ENCODE data around the gene VPS16. TPM values are rescaled to one million over a fixed set of nuclear protein-coding genes. Genes with fewer than 3 reads are reported as not detected.

The VPS16 gene
- total and polyA plus RNA-seq, 2 donors (not counting 1 experiment from before 2014, with no cell fraction given), result 63.0 to 68.2 TPM

GRCh38 chr20:2825761-2826160 lies 14.8 kb upstream of the VPS16 start:
- Mint-ChIP-seq H3K4me1 (peaks cover 9% of the 10 kb centered on the region), H3K27ac (no peak overlapping the region), H3K9me3 (ENCODE audit: insufficient read depth) (no peaks in the 10 kb centered on the region), H3K4me3 (no peak overlapping the region), H3K27me3 (peaks cover 44% of the 10 kb centered on the region)
- DNase-seq, result no peak
- no peak for TF ChIP-seq CTCF (IDR thresholded peaks at IDR 0.05)
- TF ChIP-seq EZH2 (IDR thresholded peaks at IDR 0.05; ENCODE audit: borderline replicate concordance, insufficient read depth, low read depth, low read length, poor library complexity, severe bottlenecking), result no peak
- Histone ChIP-seq H3K79me2 (ENCODE audit: control insufficient read depth, insufficient read depth, low read length) (no peaks in the 10 kb centered on the region), H4K20me1 (ENCODE audit: control insufficient read depth, insufficient read depth, low read length, poor library complexity, severe bottlenecking) (no peaks in the 10 kb centered on the region), H3K4me3 (ENCODE audit: control extremely low read depth in 1 of 5, extremely low read depth in 1 of 5, insufficient read depth in 1 of 5, low read depth in 2 of 5, low read length in 4 of 5) (no peak overlapping the region), H3K27me3 (replicated peaks in 1 of 4; ENCODE audit: control extremely low read depth in 1 of 4, control insufficient read depth in 3 of 4, insufficient read depth in 4 of 4, low read length in 3 of 4) (peaks cover 0 to 19% (median 16%) of the 10 kb centered on the region in 4 experiments), H3K4me1 (ENCODE audit: control insufficient read depth in 2 of 2, insufficient read depth in 2 of 2, low read length in 2 of 2) (peaks cover 0 to 6% of the 10 kb centered on the region in 2 donors), H3K9me3 (ENCODE audit: control extremely low read depth in 1 of 3, control insufficient read depth in 2 of 3, insufficient read depth in 1 of 3, low read length in 2 of 3) (peaks cover 0 to 1% (median 0%) of the 10 kb centered on the region in 3 donors), H2AFZ (ENCODE audit: insufficient read depth, low read depth, low read length, poor library complexity, severe bottlenecking) (no peak overlapping the region), H3K27ac (ENCODE audit: low read length in 2 of 2) (no peak overlapping the region), H3K4me2 (replicated peaks; ENCODE audit: low read depth, low read length, poor library complexity, severe bottlenecking) (no peak overlapping the region), H3K9ac (ENCODE audit: low read length) (no peak overlapping the region), H3K36me3 (replicated peaks in 1 of 2; ENCODE audit: control extremely low read depth in 1 of 2, control insufficient read depth in 1 of 2, extremely low read depth in 1 of 2, insufficient read depth in 2 of 2, low read length in 1 of 2) (no peaks in the 10 kb centered on the region)
- no peak for ATAC-seq (ENCODE audit: low read depth)
- WGBS (ENCODE audit: insufficient coverage), result no CpG with 5 or more reads among the region's 2 CpGs
- intact Hi-C loops (cut with micrococcal nuclease), result no loop called here
- POLR2A ChIA-PET, result no interaction called here
- CTCF ChIA-PET, result no interaction called here

- no peak for TF ChIP-seq CTCF (IDR thresholded peaks at IDR 0.05)
- no peak for TF ChIP-seq EZH2 (IDR thresholded peaks at IDR 0.05; ENCODE audit: borderline replicate concordance, insufficient read depth, low read depth, low read length, poor library complexity, severe bottlenecking)
- H3K9ac ChIP-seq (ENCODE audit: low read length), result no peak overlapping the region
- ChIA-PET POLR2A (no interaction called here), CTCF (no interaction called here)
- no peak overlapping the region for H3K4me2 ChIP-seq (replicated peaks; ENCODE audit: low read depth, low read length, poor library complexity, severe bottlenecking)
- no peak overlapping the region for H3K27ac ChIP-seq (ENCODE audit: low read length in 2 of 2)
- intact Hi-C loops (cut with micrococcal nuclease), result no loop called here
- no peaks in the 10 kb centered on the region for H3K36me3 ChIP-seq (replicated peaks in 1 of 2; ENCODE audit: control extremely low read depth in 1 of 2, control insufficient read depth in 1 of 2, extremely low read depth in 1 of 2, insufficient read depth in 2 of 2, low read length in 1 of 2)
- H3K4me1 Mint-ChIP-seq, result peaks cover 7% of the 10 kb centered on the region
- no peak overlapping the region for H3K4me3 ChIP-seq (ENCODE audit: control extremely low read depth in 1 of 5, extremely low read depth in 1 of 5, insufficient read depth in 1 of 5, low read depth in 2 of 5, low read length in 4 of 5)
- no peak for DNase-seq
- ATAC-seq (ENCODE audit: low read depth), result no peak
- no peak overlapping the region for H3K27ac Mint-ChIP-seq
- H3K9me3 Mint-ChIP-seq (ENCODE audit: insufficient read depth), result no peaks in the 10 kb centered on the region
- H3K4me1 ChIP-seq (ENCODE audit: control insufficient read depth in 2 of 2, insufficient read depth in 2 of 2, low read length in 2 of 2), result peaks cover 0 to 4% of the 10 kb centered on the region in 2 donors
- H3K27me3 ChIP-seq (replicated peaks in 1 of 4; ENCODE audit: control extremely low read depth in 1 of 4, control insufficient read depth in 3 of 4, insufficient read depth in 4 of 4, low read length in 3 of 4), result peaks cover 0 to 15% (median 9%) of the 10 kb centered on the region in 4 experiments
- no CpG with 5 or more reads among the region's 4 CpGs for WGBS (ENCODE audit: insufficient coverage)
- no peaks in the 10 kb centered on the region for H3K79me2 ChIP-seq (ENCODE audit: control insufficient read depth, insufficient read depth, low read length)
- no peak overlapping the region for H3K4me3 Mint-ChIP-seq
- H2AFZ ChIP-seq (ENCODE audit: insufficient read depth, low read depth, low read length, poor library complexity, severe bottlenecking), result no peak overlapping the region
- peaks cover 0 to 1% (median 0%) of the 10 kb centered on the region in 3 donors for H3K9me3 ChIP-seq (ENCODE audit: control extremely low read depth in 1 of 3, control insufficient read depth in 2 of 3, insufficient read depth in 1 of 3, low read length in 2 of 3)
- H4K20me1 ChIP-seq (ENCODE audit: control insufficient read depth, insufficient read depth, low read length, poor library complexity, severe bottlenecking), result no peaks in the 10 kb centered on the region
- H3K27me3 Mint-ChIP-seq, result peaks cover 41% of the 10 kb centered on the region
Observed at GRCh38 chr20:2826655-2827054, 13.9 kb upstream of the VPS16 start.
